D341Med (cell line): ENCODE results near the gene RFPL1.
"Not testable (repeated sequence)": the region's sequence is repeated elsewhere in the genome, so short reads cannot be mapped to it uniquely, and the experiment has no call there.

Source experiments
- DNase-seq: peaks from one replicate; pipeline ENCODE4 v3.0.0; 2012; ENCODE audit warnings: low spot score

RFPL1 gene

DNA sequence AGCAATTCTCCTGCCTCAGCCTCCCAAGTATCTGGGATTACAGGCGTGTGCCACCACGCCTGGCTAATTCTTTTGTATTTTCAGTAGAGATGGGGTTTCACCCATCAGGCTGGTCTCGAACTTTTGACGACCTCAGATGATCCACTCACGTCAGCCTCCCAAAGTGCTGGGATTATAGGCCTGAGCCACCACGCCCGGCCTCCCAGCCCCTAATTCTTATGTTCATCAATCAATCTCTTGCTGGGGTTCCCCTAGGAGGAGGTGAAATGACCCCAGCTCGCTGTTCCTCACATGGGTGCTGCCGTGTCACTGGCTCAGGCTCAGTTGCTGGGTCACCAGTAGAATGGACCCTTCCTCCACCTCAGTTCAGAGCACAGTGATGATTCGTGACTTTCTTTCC lies at the start of gene RFPL1:
Gene RFPL1 (plus strand): TSS at position 301 of the 400 bp plus-strand sequence.
- not testable (repeated sequence) for DNase-seq

DNA sequence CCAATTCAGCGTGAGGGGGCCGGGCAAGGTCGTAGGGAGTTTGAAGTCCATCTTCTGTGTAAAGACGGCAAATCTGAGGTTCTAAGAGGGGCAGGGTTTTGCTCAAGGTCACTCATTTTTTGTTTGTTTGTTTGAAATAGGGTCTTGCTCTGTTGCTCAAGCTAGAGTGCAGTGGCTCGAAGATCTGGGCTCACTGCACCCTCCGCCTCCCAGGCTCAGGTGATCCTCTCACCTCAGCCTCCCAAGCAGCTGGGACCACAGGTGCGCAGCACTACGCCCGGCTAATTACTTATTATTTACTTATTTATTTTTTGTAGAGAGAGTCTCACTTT lies 49.7 kb upstream of the RFPL1 start:
- no peak for DNase-seq

DNA sequence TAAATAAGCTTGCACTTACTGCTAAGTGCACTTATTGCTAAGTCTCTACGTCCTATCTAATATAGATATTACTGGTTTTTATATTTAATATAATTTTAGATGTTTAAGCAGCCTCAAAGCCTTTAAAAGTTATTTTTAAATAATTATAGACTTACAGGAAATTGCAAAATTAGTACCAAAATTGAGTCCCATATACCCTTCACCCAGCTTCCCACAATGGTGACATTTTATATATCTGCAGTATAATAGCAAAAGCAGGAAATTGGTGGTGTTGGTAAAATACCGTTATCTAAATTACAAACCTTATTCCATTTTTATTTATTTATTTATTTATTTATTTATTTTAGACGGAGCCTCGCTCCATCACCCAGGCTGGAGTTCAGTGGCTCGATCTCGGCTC lies 48.1 kb upstream of the RFPL1 start:
- no peak for DNase-seq

DNA sequence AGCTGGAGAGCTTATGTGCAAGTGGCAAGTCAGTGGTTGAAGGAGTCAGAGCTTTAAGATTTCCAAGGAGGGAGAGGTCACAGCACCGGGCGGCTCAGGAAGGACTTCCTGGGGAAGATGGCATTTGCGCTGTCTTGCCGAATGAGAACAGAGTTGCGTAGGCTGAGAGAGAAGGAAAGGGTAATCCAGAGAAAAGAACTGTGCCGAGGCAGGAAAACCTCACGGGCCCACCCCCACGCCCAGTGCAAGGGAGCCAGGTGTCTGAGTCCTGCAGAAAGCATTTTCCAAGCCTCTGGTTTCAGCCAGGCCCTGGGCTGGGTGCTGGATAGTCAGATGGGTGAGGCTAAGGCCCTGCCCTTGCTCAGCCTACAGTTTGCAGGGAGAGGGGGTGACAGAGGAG lies 46.8 kb upstream of the RFPL1 start:
- no peak for DNase-seq

DNA sequence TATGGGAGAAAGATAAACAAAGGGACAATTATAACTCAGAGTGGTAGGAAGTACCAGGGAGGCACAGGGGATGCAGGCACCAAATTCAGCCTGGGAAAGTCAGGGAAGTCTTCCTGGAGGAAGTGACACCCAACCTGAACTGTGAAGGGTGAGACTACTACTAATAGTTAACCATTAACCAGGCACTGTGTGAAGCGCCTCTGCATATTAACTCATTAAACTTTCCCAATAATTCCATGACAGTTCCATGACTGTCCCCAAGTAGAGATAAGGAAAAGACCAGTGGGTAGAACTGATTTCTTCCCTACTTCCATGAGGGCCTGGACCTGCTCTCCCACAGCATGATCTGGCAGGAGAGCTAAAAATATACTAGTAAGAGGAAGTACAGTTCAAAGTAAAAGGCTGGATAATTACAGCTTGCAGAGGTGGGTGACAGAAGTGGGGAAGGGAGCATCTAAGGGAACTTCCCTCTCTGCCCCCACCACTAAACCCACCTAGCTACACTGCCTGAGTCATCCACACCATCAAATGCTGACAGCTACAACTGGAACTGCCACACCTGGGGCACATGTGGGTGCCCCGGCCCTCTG lies 45.3 kb upstream of the RFPL1 start:
- no peak for DNase-seq

DNA sequence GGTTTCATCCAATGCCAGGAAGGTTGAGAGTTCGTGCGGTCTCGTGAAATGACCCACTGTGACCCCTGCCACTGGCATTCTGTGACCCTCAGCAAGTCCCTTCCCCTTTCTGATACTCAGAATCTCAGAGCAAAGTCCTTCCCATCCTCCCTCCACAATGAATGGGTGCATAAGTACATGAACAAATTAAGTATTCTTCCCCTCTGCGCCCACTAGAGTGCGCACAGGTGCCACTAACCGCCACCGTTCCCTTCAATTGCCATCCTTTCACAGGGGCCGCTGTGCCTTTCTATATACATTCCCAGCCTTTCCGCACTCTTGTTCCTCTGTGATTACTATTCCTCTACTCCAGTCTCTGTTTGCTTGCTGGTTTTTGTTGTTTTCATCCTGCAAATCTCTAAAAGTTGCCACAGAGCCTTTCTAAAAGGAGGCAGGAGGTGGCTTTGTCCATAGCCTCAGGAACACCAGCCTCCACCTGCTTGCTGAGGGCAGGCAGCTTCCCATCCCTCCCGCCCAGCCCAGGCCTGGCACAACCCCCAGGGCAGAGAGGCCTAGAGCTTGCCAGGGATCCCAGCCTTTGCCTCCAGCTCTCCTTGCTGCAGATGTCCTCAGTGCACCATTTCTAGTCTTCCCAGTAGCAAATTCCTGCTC lies 43.3 kb upstream of the RFPL1 start:
- peak; percentile 86 for DNase-seq

DNA sequence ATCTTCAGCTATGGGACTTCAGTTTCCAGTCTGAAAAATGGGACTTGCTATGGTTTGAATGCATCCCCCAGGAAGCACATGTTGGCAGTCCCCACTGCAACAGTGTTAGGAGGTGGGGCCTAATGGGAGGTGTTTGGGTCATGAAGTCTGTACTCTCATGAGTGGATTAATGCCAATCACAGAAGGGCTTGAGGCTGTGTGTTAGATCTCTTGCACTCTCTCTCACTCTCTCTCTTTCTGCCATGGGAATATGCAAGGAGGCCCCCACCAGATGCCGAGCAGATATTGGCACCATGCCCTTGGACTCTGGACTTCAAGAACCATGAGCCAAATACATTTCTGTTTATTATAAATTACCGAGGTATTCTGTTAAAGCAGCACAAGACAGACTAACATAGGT lies 42.3 kb upstream of the RFPL1 start:
- no peak for DNase-seq

DNA sequence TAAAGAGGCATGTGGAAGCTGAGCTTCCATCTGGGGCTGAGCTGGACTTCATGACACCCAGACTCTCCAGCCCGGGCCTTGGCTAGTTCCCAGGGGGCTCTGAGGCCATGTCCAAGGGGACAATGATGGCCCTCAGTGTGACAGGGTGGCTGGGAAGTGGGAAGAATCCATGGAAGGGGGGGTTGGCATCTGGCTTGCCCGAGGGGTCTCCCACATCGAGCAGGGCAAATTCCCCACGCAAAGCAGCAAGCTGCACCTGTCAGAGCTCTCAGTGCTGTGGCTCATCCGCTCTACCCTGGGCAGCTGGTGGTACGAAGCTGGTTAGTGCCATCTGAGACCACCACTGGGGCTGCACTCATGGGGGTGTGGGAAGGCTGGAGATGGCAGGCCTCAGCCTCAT lies 40.6 kb upstream of the RFPL1 start:
- DNase-seq = no peak

DNA sequence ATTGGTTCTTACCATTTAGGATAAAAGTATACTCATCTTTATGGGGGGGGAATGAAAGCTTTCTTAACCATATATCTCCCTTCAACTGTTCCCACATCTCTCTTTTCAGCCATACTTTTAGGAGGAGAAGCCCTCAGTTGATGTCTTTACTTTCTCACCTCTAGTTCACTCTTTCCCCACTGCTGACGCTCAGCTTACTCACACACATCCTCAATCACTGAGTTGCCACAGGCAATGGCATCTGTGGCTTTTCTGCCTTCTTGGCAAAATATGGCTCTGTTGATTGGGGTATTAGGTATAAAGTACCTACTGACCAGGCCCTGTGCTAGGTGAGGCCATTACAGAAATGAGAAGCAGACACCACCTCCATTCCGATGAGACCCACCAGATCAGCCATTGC lies 37.8 kb upstream of the RFPL1 start:
- DNase-seq = no peak

DNA sequence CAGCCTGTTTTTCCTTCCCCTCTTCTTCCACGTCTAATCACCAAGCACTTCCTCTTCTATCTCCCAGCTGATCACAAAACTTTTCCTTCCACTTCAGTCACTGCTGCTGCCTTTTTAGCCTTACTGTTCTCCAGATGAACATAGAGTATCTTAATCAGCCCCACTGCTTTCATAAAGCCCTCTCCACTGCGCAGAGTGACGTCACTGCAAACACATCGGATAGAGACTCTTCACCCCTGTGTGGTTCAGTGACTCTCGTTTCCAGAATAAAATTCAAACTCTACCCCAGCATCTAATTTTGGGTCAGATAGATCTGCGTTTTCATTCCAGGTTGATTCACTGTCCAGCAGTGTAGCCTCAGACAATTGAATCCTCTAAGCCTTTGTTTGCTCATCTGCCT lies 36.8 kb upstream of the RFPL1 start:
- DNase-seq = not testable (repeated sequence)

DNA sequence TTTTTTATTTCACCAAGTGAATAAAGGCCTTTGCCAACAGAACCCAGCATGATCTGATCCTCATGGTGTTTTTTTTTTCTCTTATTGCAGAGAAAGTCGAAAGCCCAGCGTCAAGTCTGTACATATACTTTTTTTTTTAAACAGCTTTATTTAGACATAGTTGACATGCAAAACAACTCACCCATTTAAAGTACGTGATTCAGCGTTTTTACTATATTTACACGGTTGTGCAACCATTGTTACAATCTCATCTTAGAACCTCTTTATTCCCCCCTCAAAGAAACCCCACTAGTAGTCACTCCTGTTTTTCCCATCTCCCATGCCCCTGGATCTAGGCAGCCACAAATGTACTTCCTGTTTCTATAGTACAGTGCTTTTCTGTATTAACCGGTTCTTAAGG lies 29.4 kb upstream of the RFPL1 start:
- DNase-seq = no peak

DNA sequence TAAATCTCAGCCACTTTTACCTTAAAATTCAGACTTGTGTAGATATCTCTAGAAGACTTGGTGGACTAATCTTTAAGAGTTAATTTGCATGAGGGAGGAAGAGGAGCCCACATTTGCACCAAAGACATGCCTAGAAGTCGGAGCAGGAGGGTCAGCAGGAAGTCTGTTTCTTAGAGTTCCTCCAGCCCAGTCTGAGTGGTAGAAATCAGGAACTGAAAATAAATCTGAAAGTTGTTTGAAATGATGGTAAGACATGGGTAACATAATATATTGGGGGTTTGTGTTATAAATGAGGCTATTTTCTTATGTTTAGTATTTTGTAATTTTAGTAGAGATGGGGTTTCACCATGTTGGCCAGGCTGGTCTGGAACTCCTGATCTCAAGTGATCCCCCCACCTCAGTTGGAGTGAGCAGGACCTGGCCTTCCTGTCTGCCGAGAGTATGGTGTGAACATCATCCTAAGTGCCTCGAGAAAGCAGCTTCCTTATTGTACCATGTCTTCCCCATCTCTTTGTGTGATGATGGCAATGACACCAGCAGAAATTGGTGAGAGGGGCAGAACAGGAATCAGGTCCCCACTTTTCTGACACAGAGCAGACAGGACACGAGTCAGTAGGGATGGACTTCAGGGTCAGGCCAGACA lies 26.7 kb upstream of the RFPL1 start:
- DNase-seq = not testable (repeated sequence)

DNA sequence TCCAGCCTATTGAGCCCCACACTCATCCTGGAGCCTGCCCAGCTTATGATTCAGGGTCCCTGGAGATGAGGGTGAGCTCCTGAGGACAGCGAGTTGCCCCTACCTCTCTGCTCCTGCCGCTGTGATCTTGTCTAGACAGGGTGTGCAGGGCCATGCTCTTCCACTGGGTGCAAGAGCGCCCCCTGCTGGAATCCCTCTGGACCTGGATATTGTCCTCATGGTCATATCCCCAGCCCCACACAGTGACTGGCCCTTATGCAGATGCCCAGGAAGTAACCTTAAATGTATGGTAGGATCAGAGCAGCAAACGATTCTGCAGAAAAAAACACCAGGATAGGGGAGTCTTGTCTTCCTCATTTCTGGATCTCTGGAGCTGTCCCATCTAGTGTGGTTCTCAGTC lies 25.6 kb upstream of the RFPL1 start:
- DNase-seq = not testable (repeated sequence)

DNA sequence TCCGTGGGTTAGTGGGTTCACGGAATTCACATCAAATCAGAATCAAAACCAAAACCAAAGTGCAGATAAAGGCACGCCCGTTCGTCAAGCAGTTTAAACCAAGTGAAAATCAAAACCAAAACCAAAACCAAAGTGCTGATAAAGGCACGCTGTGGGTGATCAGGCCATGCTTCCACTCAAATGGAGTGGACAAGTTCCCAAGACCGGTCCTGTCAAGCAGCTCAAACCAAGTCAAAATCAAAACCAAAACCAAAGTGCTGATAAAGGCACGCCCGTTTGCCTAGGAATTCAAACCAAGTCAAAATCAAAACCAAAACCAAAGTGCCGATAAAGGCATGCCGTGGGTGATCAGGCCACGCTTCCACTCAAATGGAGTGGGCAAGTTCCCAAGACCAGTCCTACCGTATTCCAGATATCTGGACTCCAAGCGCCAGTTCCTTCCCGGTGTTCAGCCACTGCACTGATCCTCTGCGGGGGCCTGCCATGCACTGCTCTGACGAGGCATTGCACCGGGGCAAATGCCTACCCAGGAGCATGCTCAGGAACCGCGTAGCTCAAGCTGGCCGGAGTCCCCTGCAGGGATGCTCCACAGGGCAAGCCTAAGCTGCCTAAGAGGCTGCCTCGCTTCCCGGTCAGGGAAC lies 23.3 kb upstream of the RFPL1 start:
- not testable (repeated sequence) for DNase-seq

DNA sequence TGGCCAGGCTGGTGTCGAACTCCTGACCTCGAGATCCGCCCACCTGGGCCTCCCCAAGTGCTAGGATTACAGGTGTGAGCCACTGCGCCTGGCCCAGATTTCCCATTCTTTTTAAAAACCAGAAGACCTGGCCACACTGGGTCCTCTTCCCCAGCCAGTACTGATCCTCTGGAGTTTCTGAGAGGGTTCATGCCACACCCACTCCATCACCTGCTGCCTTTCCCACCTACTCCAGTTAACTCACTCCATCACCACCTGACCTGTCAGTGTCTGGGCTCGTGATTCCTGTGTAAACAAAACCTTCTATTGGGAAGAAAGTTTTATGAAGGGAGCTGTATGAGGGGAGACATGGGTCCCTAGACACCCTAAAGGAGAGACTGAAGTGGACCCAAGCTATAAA lies 19.7 kb upstream of the RFPL1 start:
- not testable (repeated sequence) for DNase-seq

DNA sequence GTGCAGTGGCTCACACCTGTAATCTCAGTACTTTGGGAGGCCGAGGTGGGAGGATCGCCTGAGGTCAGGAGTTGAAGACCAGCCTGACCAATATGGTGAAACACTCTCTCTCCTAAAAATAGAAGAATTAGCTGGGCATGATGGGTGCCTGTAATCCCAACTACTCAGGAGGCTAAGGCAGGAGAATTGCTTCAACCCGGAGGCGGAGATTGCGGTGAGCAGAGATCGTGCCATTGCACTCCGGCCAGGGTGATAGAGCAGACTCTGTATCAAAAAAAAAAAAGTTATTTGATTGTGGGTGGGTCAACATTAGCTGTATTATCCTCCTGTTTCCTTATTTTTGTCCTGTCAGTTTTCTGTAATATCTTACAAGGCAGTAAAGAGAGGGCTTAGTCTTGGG lies 11.9 kb upstream of the RFPL1 start:
- DNase-seq = no peak

DNA sequence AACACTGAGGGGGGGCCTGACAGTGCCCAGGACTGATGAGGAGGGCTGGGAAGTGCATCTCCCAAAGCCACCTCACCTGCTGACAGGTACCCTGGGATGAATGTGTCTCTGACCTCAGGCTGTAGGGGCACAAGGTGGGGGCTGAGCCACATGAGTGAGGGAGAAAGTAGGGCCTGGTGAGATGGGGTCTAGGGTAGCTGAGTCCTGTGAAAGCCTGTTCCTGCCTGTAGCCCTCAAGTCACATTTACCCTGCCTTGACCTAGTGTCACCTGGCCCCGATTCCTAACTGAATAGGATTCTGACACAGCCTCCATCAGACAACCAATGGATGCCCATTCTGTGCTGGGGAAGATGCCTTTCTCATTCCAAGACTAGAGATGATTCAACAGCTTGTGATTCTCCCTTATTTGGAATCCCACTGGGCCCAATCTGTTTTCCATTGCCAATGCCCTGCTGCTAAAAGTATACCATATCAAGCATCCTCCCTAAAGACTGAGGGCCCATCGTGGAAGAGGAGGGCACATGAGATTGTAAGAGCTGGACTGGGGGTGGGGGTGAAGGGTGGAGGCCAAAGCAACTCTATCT lies 11.1 kb upstream of the RFPL1 start:
- no peak for DNase-seq

DNA sequence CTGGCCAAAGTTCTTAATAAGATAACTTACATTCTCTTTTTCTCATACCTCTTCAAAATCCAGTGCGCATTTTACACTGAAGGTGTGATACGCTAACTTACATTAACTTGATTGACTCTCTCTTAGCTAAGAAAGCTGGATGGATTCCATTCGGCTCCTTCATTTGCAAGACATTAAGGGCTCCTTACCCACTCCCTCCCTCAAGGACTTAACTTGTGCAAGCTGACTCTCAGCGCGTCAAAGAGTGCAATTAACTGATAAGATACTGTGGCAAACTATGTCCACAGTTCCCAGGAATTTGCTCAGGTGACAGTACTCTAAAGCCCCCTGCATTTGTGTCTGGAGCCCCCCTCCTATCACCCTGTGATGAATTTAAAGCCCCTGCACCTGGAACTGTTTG lies 6.4 kb upstream of the RFPL1 start:
- DNase-seq = no peak

DNA sequence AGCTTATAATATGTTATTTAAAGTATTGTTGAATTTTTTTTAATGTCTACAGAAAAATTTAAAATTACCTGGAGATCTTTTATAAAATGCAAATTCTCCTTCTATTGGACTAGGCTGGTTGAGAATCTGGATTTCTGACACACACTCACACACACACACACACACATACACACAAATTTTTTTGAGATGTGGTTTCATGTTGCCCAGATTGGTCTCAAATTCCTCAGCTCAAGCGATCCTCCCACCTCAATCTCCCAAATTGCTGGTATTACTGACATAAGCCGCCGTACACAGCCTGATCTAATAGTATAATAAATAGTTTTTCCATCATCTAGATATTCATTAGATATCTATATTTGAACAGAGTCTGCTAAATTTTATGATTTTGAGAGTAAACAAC lies 4.5 kb upstream of the RFPL1 start:
- DNase-seq = no peak

DNA sequence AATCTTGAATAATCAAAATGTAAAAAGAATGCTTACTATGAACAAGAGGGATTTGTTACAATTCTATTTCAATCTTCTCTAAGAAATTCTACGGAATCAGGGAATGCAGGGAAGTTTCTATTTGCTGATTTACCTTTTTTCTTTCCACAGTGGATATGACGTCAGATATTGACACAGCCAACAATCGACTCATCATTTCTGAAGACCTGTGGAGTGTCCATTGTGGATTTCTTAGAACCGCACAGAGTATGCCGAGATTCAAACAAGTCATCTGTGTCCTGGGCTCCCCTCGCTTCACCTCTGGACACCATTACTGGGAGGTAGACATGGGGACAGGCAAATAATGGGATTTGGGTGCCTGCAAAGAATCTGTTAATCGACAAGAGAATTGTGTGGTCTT lies 4.1 kb upstream of the RFPL1 start:
- DNase-seq = no peak

DNA sequence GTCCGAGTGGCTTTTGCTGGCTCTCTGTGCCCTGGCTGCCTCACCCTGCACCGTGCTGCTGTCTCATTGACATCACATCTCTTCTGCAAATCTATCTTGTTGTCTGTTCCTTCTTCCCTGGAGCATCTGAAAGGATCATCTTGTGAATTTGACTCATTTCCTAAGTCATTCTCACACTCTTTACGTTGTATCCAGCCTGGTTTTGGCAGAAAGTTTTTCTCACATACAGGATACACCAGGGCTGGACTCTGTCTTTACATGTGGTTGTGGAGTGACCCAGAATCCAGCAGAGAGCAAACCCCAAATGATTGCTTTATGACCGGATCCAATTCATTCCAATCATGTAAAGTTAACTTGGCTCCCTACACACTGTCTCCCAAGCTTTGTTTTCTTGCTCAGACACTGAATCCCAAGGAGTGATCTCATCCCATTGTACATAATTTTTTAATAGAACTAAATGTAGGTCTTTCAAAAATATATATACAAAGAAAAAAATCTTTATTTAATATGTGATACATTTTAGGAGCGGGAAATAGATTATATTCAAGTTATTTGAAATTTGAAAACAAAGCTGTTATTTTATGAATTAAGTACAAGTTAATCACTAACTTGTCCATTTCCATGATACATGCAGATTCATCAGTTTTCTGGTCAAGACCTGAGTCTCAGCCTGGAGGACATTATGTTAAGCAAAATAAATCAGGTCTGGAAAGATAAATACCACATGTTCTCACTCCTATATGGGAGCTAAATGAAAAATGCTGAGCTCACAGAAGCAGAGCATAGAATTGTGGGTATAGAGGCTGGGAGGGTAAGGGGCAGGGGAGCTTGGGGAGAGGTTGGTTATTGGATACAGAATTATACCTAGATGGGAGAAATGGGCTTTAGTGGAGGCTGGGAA lies 2.9 kb upstream of the RFPL1 start:
- DNase-seq = no peak

DNA sequence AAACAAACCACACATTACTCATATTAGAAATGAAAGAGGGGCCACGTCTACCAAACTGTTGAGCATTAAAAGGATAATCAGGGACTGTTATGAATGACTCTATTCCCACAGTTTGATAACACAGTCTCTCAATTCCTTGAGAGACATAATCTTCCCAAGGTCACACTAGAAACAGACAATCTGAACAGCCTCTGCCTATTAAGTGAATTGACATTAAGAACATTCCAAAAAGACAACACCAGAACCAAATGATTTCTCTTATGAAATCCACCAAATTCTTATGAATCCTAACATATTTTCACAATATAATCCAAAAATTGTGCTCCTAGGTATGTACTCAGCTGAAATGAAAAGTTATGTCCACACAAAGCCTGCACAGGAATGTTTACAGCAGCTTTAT lies 4.6 kb downstream of the RFPL1 start:
- DNase-seq = no peak
